GM18505 (cell line): ENCODE results near the gene MAP3K9.

Experiments
- ATAC-seq: cut with Tn5 transposase; IDR thresholded peaks from one replicate; pipeline ENCODE4 v1.9.1; 2021; ENCODE audit not compliant: unreplicated experiment
- POLR2A ChIP-seq: IDR thresholded peaks from 4 replicates; pipeline ENCODE4 v1.6.1; 2011; ENCODE audit warnings: borderline replicate concordance; ENCODE audit not compliant: insufficient read depth, insufficient read length; ENCODE audit errors: extremely low read depth

The MAP3K9 gene

DNA sequence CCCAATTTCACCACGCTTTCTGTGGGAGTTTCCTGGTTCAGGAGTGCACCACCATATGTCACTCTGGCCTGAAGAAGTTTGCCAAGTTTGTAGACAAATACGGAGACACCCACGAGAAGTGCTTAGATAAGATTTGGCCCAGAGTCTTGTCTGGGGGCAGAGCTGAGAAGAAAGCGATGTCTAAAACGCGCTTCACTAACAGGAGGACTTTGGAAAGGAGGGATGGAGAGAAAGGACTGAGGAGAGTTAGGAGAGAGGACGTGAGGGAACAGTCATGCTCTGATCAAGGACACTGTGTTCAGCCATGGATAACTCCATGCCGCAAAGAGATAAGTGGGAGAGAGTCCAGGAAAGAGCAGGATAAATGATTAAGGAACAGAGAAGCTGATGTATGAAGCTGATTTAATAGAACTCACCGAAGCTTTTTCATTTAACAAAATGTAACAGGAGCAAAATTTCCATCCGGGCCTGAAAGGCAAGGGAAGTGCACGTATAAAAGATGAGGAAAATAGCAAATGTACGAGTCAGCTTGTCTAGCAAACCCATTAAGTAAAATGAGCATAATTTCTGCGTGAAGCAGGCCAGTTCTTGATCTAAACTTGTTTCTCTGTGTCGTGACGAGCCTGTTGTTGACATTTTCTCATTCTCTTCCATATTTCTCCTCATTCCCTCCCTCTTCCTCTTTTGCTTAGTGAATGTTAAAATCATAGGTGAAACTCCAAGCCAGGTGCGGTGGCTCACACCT lies 23.4 kb upstream of the MAP3K9 start:
- no peak for TF ChIP-seq POLR2A
- ATAC-seq, result no peak

- ATAC-seq, result no peak
- TF ChIP-seq POLR2A, result no peak
These were observed 21.9 kb upstream of the MAP3K9 start for GRCh38 chr14:70830998-70831781.

GRCh38 chr14:70828188-70828587 lies 18.9 kb upstream of the MAP3K9 start:
- no peak for ATAC-seq
- TF ChIP-seq POLR2A, result no peak

- ATAC-seq, result no peak
- TF ChIP-seq POLR2A, result no peak
These were observed 18.4 kb upstream of the MAP3K9 start for GRCh38 chr14:70827752-70828151.

DNA sequence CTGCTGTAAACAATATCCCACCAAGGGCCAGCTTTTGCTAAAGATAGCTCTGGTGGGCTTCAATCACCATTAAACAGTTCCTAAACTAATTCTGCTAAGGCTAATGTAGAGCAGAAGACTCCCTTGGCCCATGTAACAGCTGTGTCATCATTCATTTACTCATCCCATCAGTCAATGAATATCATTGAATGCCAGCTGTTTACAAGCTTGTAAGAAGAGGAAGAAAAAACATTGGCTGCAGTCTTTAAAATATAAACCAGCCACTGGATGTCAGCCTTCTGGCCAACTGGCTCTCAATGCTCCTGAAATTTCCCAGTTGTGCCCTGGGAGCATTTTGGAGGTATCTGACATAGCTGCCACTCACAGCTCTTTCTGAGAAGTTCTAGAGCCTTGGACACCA lies 18.0 kb upstream of the MAP3K9 start:
- TF ChIP-seq POLR2A, result no peak
- no peak for ATAC-seq

GRCh38 chr14:70823281-70823680 lies 14.0 kb upstream of the MAP3K9 start:
- TF ChIP-seq POLR2A, result no peak
- no peak for ATAC-seq

DNA sequence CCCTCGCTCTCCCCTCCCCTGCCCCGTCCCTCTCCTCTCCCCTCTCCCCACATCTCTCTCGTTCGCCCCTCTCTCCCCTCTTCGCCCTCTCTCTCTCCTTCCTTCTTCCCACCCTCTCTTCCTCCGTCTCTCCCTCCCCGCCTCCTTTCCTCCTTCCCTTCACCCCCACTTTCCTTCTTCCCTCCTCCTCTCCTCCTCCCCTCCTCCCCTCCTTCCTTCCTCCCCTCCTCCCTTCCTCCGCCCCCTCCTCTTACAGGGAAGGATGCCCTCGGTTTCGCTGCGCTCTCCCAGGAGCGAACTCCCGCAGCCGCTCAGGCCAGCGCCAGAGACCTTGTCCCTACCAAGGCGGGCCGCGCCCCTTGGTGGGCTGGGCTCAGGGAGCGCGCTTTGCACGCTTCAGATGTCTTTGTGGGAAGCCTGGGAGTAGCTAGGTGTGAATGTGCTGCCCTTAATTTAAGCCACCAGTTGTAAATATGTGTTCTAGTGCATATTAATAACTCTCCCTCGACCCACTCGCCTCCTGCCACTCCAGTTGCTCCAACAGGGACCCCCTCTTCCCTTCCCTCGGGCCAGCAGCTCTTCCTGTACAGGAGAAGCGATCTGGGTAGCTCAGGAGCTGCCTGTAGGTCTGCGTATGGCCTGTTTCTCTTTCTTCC lies 13.3 kb upstream of the MAP3K9 start:
- TF ChIP-seq POLR2A, result no peak
- no peak for ATAC-seq

GRCh38 chr14:70821584-70822529 lies 12.5 kb upstream of the MAP3K9 start:
- TF ChIP-seq POLR2A, result no peak
- no peak for ATAC-seq

GRCh38 chr14:70816525-70816924 lies 7.2 kb upstream of the MAP3K9 start:
- no peak for TF ChIP-seq POLR2A
- ATAC-seq, result no peak

DNA sequence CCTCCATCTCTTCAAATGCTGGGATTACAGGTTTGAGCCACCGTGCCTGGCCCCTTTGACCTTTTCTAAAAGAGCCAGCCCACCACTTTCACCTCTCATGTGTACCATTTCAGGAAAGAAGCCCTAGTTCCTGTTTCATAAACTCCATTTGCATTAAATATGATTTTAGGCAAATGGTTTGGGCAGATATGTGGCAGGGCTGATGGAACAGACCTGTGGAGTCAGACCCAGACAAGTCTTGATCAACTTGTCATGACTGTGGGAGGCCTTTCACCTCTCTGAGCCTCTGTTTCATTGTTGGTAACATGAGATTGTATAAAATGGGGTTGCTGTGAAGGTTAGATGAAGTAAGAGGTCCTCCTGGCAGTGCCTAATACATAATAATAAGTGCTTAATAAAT lies 5.2 kb upstream of the MAP3K9 start:
- no peak for ATAC-seq
- no peak for TF ChIP-seq POLR2A

DNA sequence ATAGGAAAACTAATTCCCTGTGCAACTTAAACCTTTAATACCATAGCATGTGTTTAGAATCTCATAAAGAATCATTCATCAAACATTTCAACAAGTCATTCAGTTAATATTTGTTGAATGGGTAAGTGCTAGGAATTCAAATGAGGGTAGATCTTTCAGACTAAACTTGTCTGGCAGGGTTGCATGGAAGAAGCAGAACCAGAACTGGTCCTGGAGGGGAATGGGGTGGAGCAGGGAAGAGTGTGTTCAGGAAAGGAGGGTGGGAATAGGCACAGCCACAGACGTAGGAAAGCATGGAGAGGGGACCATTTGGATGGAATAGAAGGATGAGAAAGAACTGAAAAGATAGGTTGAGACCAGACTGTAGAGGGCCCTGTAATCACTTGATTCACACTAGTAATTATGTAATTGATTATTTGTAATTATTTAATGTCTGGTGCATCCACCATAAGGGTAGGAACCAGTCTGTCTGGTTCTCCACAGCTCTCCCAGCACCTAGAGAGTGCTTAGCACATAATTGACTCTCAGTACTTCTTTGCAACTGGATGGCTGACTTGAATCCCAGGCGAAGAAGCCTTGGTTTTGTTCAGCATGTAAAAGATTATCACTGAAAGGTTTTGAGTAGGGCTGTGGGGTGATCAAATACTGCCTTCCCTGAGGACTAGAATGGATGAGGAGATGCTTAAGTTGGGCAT lies 3.0 kb upstream of the MAP3K9 start:
- TF ChIP-seq POLR2A, result no peak

DNA sequence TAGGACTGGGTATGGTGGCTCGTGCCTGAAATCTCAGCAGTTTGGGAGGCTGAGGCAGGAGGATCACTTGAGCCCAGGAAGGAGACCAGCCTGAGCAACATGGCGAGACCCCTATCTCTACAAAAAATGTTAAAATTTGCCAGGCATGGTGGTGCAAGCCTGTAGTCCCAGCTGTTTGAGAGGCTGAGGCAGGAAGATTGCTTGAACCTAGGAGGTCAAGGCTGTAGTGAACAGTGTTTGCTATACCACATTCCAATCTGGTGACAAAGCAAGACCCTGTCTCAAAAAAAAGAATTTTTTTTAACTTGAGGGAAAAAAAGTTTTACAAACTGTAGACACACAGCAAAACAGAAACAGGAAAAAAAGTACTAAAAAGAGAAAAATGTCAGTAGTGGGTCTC lies 2.3 kb upstream of the MAP3K9 start:
- no peak for TF ChIP-seq POLR2A
- ATAC-seq, result no peak

More for the DNA sequence above, 3.0 kb upstream of the MAP3K9 start:
- no peak for ATAC-seq
